GM12872 (cell line): Measurements from ENCODE around the gene PSG11.
"Not testable (repeated sequence)": the region's sequence is repeated elsewhere in the genome, so short reads cannot be mapped to it uniquely, and the experiment has no call there.

Experiments
- CTCF ChIP-seq: IDR thresholded peaks from 3 replicates; pipeline ENCODE4 v1.5.1; 2011; ENCODE audit warnings: low read depth, mild to moderate bottlenecking, low read length, moderate library complexity; ENCODE audit not compliant: insufficient read depth

PSG11 gene

GRCh38 chr19:43026369-43026768, at the start of gene PSG11:
PSG11 (minus strand) TSS chr19:43026469; CDS start chr19:43026372, 97 bp downstream.
- TF ChIP-seq CTCF: not testable (repeated sequence)

- peak; percentile 29; the same call in 1 of the 3 replicates for TF ChIP-seq CTCF
These were observed 5.4 kb upstream of the PSG11 start for GRCh38 chr19:43031645-43032044.

- TF ChIP-seq CTCF: no peak
These were observed 2.6 kb upstream of the PSG11 start for GRCh38 chr19:43028866-43029265.

GRCh38 chr19:43027985-43028384, 1.7 kb upstream of the PSG11 start:
- TF ChIP-seq CTCF: peak; percentile 47

GRCh38 chr19:42989851-42990250, 36.4 kb downstream of the PSG11 start:
- no peak for TF ChIP-seq CTCF

GRCh38 chr19:42985588-42985987, 40.7 kb downstream of the PSG11 start:
- no peak for TF ChIP-seq CTCF

- no peak for TF ChIP-seq CTCF
These were observed 61.1 kb downstream of the PSG11 start for GRCh38 chr19:42965176-42965575.

GRCh38 chr19:42961119-42961518, 65.2 kb downstream of the PSG11 start:
- TF ChIP-seq CTCF: no peak
